Peyer's patch (tissue), 4 donors: Measurements from ENCODE around the gene PON3.

Experiments
- CTCF ChIP-seq, 6 experiments: fragments of 450-650 bp in 4 of 6; fragments of 200-600 bp in 2 of 6; sonication (generic) in 1 of 6; IDR thresholded peaks; one replicate each; pipeline ENCODE4 v1.5.1; 2017 to 2019; ENCODE audit warnings: antibody characterized with exemption in 6 of 6, mild to moderate bottlenecking in 3 of 6, moderate library complexity in 1 of 6
- POLR2A ChIP-seq, 2 donors: fragments of 450-650 bp; IDR thresholded peaks; one replicate each; pipeline ENCODE4 v1.5.1; 2017; ENCODE audit warnings: antibody characterized with exemption in 2 of 2, mild to moderate bottlenecking in 2 of 2, moderate library complexity in 2 of 2

- TF ChIP-seq CTCF (IDR thresholded peaks at IDR 0.05): no peak
- TF ChIP-seq POLR2A (IDR thresholded peaks at IDR 0.05): no peak
Observed at GRCh38 chr7:95322396-95322795, 73.8 kb downstream of the PON3 start.
